HG03342 (cell line): ENCODE results near the gene MPLKIP.
"Not testable (repeated sequence)": the region's sequence is repeated elsewhere in the genome, so short reads cannot be mapped to it uniquely, and the experiment has no call there.

Experiments
- ATAC-seq: cut with Tn5 transposase; IDR thresholded peaks from one replicate; pipeline ENCODE4 v1.9.1; 2021; ENCODE audit warnings: mild to moderate bottlenecking, moderate library complexity; ENCODE audit not compliant: unreplicated experiment

The MPLKIP gene

DNA sequence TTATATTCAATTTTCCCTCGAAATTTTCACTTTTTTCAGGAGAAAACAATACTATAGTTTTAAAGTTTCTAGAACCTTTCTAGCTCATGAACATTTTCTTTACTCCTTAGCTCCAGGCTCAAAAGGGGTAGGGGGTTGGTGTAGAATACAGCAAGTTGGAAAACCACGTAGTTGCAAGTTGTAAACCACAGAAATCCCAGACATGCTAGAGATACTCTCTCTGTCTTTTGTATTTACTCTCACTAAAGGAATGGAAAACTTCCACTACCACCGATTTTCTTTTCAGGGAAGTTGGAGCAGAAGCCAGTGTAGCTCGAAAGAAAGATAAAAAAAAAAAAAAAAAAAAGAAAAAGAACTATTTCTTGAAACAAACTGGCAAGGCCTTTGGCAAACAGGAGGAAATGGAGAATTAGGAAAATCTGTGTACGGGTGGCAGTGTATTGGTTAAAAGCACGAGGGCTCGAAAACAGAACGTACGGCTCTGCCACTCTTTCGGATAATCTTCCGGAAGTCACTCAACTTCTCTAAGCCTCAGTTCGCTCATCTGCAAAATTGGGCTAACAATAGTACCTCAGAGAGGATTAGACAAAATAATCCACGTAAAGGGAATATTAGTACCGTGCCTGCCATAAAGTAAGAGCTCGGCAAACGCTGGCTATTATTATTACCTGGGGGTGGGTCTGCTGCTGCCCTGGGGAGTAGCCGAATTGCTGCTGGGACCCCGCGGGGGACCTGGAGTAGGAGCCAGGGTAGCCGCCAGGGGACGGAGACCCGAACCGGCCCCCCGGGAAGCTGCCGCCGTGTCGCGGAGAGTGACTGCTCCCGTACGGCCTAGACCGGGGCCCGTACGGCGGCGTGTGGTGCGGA lies 628 bp downstream of the MPLKIP start:
- no peak for ATAC-seq

DNA sequence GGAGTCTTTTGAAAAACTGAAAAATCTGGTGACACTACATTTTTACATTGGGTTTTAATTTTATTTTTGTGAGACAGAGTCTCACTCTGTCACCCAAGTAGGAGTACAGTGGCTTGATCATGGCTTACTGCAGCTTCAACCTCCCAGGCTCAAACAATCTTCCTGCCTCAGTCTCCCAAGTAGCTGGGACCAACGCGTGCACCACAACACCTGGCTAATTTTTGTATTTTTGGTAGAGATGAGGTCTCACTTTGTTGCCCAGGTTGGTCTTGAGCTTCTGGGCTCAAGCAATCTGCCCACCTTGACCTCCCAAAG lies 11.5 kb downstream of the MPLKIP start:
- ATAC-seq = no peak

DNA sequence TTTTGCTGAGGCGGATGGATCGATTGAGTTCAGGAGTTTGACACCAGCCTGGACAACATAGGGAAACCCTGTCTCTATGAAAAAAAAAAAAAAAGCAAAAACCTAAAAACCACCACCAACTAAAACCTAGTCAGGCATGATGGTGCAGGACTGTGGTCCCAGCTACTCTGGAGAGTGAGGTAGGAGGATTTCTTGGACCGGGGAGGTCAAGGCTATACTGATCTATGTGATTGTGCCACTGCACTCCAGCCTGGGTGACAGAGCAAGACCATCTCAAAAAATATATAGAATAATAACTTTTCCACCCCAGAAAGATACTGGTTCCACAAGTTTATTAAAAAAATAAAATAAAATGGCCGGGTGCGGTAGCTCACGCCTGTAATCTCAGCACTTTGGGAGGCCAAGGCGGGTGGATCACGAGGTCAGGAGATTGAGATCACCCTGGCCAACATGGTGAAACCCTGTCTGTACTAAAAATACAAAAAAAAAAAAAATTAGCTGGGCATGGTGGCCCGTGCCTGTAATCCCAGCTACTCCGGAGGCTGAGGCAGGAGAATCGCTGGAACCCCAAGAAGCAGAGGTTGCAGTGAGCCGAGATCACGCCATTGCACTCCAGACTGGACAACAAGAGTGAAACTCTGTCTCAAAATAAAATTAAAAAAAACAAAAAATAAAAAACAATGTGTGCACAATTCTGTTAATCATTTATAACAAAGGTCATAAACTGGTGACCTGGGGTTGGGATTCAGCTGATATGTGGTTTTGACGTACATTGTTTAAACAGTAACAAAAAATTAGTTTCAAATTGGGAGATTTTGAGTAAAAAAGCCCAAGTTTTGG lies 12.1 kb downstream of the MPLKIP start:
- ATAC-seq = not testable (repeated sequence)

DNA sequence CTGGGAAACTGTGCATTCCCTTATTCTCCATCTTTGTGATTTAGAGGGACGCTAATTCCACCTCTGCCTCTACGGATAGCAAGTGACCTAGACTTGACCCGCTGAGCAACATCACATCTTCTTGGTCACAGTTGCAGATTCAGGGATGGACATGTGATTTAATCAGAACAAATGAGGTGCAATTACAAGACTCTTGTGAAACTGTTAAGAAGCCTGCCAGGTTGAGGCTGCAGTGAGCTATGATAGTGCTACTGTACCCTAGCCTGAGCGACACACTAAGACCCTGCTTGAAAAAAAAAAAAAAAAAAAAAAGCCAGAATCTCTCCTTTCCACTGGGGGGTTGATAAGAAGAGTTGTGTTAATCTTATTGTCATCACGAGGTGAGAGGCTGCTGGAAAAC lies 14.4 kb downstream of the MPLKIP start:
- no peak for ATAC-seq

DNA sequence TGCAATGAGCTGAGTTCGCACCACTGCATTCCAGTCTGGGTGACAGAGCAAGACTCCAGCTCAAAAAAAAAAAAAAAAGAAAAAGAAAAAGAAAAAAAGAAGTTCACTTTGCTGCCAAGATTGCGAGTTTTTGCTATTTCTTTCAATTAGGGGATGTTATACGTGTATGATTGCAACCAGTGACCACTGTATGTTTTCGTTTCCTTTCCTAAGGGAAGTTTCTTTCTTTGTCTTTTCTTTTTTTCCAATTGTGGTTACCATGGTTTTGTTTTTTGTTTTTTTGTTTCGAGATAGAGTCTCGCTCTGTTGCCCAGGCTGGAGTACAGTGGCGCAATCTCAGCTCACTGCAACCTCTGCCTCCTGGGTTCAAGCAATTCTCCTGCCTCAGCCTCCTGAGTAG lies 16.2 kb downstream of the MPLKIP start:
- not testable (repeated sequence) for ATAC-seq

DNA sequence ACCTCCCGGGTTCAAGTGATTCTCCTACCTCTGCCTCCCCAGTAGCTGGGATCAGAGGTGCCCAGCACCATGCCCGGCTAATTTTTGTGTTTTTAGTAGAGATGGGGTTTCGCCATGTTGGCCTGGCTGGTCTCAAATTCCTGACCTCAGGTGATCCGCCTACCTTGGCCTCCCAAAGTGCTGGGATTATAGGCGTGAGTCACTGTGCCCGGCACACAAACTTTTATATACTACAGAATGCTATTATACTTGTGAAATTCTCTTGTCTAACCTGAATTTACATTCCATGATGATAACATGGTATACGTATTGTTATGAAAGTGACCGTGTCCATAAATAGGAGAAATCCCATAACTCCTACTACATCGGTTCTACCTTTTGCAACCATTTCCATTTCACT lies 17.2 kb downstream of the MPLKIP start:
- ATAC-seq = not testable (repeated sequence)

DNA sequence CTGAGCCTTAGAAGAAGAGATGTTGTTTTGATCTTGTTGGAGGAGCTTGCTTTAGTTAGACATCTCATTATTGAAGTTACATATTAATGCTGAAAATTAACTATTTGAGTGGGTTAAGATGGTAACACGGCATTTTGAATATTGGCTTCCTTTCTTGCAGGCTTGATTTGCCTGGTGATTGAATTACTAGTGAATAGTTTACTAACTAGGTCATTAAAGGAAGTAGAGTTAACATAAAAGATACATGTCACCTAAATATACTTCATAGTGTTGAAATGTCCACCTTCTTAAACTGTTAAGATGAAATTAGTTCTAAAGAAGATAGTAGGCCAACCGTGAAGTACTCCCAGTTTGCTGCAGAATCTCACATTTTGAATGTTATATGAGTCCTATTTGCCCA lies 18.5 kb downstream of the MPLKIP start:
- no peak for ATAC-seq

DNA sequence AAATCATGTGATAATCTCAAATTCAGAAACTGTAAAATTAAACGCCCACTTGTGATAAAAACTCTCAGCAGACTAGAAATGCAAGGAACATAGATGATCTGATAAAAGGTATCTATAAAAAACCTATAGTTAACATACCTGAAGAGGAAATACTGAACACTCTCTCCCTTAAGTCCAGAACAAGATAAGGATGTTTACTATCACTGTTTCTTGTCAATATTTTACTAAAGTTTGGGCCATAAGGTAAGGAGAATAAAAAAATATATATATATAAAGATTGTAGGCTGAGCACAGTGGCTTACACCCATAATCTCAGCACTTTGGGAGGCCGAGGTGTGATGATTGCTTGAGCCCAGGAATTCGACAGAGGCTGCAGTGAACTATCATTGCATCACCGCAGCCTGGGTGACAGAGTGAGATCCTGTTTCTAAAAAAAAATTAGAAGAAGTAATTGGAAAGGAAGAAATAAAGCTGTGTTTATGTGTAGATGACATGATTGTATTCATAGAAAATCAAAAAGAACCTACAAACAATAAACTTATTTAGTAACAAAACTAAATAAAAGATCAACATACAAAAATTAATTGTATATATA lies 28.4 kb downstream of the MPLKIP start:
- ATAC-seq = no peak

DNA sequence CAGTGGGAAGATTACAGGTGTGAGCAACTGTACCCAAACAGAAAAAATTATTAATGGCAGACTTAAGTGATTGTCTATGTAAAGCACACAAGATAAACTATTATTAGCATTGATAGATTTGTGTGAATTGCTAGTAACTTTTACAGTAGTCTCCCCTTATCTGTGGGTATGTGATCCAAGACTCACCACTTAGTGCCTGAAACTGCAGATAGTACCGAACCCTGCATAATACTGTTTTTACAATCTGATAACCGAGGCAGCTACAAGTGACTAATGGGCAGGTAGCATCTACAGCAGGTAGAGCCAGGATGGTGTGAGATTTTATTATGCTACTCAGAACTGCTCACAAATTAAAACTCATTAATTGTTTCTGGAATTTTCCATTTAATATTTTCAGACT lies 31.5 kb downstream of the MPLKIP start:
- ATAC-seq = no peak

DNA sequence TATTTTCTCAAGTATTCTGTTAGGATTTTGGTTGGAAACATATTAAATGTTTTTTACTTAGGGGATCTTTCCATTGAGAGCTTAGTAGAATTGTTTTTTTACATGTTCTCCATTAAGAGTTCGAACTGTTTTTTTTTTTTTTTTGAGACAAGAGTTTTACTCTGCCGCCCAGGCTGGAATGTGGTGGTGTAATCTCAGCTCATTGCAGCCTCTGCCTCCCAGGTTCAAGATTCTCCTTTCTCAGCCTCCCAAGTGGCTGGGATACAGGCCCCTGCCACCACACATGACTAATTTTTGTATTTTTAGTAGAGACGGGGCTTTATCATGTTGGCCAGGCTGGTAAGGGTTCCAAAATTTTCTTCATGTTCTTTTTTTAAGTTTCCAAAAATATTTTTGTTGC lies 33.2 kb downstream of the MPLKIP start:
- no peak for ATAC-seq

DNA sequence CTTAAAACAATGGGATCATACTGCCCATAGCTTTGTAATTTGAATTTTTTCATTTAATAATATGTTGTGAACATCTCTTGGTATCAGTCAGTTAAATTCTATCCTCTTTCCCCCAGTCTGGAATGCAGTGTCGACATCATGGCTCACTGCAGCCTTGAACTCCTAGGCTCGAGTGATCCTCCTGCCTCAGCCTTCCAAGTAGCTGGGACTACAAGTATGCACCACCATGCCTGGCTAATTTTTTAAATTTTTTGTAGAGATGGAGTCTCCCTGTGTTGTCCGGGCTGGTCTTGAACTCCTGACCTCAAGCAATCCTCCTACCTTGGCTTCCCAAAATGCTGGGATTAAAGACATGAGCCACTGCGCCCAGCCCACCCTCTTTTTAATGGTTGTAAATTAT lies 34.6 kb downstream of the MPLKIP start:
- no peak for ATAC-seq

DNA sequence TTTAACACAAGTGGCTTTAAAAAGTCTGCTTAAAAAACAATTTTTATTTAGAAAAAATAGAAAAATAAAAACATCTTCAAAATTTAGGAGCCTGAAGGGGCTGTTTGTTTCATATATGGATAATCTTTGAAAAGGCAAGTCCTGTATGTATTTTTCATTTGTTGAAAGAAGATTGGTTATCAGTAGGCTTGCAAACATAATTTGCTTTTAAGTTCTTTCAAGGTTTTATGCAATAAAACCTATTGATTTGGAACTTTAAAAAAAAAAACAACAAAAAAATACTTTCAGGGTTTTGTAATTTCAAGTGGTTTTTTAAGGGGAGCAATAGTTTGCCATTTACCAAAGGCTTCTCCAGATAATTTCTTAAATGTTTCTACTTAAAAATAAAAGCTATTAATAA lies 35.6 kb downstream of the MPLKIP start:
- ATAC-seq = no peak

DNA sequence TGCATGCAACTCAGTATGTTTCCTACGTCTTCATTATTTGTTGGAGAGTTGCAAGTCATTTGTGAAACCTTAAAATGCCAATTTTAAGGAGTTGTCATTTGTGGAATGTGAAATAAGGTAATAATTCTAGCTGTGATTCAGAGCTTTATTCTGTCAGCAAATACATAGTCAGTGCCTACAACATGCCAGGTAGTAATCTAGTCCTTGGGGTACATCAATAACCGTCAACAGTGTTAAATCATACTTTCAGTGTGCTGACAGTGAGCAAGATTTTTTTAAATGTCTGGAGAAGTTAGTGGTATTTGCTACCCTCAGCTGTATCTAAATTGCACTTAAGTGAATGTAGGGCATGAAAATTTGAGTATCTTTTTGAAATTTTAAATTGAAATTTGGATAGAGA lies 36.7 kb downstream of the MPLKIP start:
- ATAC-seq = no peak

DNA sequence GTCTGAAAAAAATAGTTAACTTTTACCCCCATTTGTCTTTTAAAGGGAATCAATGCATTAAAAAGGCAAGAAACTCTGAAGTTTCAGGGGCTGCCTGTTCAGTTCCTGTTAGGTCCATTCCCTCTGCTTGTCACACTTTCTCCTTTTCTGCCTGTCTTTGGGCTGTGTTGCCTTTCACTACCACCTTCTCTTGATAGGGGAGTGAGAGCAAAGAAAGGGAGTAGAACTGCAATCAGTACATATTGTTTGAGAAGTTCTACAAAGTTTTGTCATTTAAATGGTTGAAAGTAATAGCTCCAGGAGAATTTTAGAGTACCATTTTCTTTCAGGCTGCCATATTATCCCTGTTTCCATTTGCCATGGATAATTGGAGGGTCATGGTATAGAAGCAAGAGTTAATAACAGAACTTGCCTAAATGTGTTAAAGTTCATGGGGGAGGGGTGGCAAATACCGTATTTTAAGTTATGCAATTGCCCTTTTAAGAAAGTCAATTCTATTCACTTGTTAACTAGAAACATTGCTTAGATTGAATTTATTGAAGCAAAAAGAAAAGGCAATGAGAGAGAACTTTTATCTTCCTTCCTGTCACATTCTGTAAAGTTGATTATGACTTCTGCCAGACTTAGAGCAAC lies 38.6 kb downstream of the MPLKIP start:
- ATAC-seq = no peak

DNA sequence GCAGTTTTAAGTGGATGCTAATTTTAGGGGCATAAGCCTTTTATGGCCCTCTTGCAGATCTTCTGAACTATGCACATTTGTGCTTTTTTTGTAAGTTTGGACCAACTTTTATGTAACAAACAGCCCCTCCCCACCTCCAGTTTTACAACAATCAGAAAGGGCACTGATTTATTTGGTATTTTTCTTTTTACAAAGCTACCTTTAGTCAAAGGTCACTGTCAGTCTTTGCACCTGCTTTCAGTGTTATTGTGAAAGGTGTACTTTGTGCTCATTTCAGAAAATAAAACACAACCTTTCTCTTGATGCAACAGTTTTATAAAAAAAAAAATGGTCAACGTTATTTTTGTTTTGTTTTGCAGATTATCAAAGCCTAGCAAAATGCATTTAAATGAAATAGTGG lies 39.2 kb downstream of the MPLKIP start:
- no peak for ATAC-seq

DNA sequence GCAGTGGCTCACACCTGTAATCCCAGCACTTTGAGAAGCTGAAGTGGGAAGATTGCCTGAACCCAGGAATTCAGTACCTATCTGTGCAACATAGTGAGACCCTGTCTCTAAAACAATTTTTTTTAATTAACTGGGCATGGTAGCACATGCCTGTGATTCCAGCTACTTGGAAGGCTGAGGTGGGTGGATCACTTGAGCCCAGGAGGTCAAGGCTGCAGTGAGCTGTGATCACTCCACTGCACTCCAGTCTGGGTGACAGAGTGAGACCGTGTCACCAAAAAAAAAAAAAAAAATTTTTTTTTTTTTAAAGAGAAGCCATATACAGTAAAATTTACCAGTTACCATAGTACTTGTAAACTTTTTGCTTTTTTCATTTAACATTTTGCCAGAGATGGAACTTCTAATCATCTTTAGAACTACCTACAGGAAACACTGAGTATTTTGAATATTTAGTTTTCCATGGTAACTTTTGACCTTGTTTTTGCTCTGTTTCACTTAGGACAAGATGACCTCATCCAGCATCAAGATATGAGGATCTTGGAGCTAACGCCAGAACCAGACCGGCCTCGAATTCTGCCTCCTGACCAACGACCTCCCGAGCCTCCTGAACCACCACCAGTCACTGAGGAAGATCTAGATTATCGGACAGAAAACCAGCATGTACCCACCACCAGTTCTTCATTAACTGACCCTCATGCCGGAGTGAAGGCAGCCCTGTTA lies 40.6 kb downstream of the MPLKIP start:
- no peak for ATAC-seq

DNA sequence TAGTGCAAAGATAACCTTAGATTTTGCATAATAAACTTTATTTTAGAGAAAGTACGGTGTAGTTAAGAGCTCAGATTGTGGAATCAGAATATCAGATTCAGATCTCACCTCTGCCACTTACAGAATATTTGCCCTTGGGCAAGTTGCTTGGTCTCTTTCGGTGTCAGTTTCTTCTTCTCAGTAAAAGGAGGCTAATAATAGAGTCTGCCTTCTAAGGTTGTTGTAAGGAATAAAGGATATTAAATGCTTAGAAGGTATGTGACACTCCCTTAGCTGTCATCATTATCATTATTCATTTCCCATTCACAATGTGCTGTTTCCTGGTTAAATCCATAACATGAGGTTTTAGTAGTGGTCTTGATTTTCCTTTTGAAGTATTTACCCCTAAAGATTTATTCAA lies 42.2 kb downstream of the MPLKIP start:
- ATAC-seq = no peak

DNA sequence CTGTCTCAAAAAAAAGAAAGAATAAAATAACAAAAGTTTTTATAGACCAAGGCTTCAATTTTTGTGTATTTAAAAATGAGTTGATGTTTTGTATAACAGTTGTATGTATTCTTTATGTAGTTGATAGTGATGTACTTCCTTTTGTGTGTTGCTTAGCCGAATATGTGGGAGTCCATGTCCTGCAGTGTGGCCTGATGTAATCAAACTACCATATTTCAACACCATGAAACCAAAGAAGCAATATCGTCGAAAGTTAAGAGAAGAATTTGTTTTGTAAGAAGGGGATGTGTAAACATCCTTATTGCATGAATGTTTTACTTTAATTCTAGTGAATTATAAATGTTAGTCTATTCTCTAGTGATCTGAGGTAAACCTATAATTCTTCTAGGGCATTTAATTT lies 56.6 kb downstream of the MPLKIP start:
- no peak for ATAC-seq
